Thyroid gland (tissue), 4 donors: ENCODE data around the gene OR11H7.

Experiments
- CTCF ChIP-seq, 6 experiments: fragments of 200-600 bp in 3 of 6; fragments of 450-650 bp in 3 of 6; sonication (generic) in 3 of 6; IDR thresholded peaks; one replicate each; pipeline ENCODE4 v1.5.1; 2016 to 2019; ENCODE audit warnings: antibody characterized with exemption in 6 of 6, mild to moderate bottlenecking in 2 of 6, inconsistent platforms in 1 of 6, moderate library complexity in 1 of 6
- POLR2A ChIP-seq, 2 donors: fragments of 450-650 bp; IDR thresholded peaks; one replicate each; pipeline ENCODE4 v1.6.1; 2017; ENCODE audit warnings: antibody characterized with exemption in 2 of 2, mild to moderate bottlenecking in 2 of 2, moderate library complexity in 1 of 2

GRCh38 chr14:20274062-20274461 lies 45.3 kb downstream of the OR11H7 start:
- TF ChIP-seq CTCF (IDR thresholded peaks at IDR 0.05) (no peak), POLR2A (IDR thresholded peaks at IDR 0.05) (no peak)
